ENCODE data around the gene NEK10. TPM values are rescaled to one million over a fixed set of nuclear protein-coding genes. Genes with fewer than 3 reads are reported as not detected.

Gene NEK10
- total RNA-seq, 1 experiment from 2014 or later = 1.7 TPM

DNA sequence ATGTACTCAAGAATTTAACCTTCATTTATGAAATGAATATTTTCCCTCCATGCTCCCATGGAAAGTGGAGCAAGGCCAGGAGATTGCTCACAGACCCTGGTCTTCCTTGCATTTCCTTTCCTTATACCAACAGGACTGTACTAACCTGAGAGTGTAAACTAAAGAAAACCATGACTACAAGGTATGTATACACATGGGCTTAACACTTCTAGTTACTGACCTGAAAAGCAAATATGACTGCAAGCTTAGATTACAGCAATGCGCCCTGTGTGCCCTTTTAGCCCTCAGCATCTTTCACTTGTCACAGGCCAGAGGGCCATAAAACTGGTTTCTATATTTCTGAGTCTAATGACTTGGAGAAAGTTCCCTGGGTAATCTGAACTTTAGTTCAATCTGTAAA is 52.1 kb downstream of the NEK10 start:
- H3K9ac ChIP-seq (ENCODE audit: low read length) = no peak overlapping the region
- H3K9me2 ChIP-seq (replicated peaks; ENCODE audit: low read length) = no peaks in the 10 kb centered on the region
- H3K27ac ChIP-seq (ENCODE audit: low read length) = no peak overlapping the region
- DNase-seq (no peak), ATAC-seq (peak; percentile 45)
- peaks cover 2% of the 10 kb centered on the region; the same call in 1 of the 2 replicates for H3K4me1 ChIP-seq (ENCODE audit: insufficient read depth, low read length)
- intact Hi-C loops (cut with micrococcal nuclease) = loop anchor here (10.0 kb wide), 1 partner anchor 1008 kb away; no protein-coding TSS in a partner anchor
- CTCF ChIA-PET = no interaction called here
- H2AFZ ChIP-seq (ENCODE audit: low read length) = no peak overlapping the region
- no peaks in the 10 kb centered on the region for H3K79me2 ChIP-seq (ENCODE audit: low read length)
- no peaks in the 10 kb centered on the region for H3K36me3 ChIP-seq (ENCODE audit: low read depth, low read length)
- TF ChIP-seq, protein P1, sequence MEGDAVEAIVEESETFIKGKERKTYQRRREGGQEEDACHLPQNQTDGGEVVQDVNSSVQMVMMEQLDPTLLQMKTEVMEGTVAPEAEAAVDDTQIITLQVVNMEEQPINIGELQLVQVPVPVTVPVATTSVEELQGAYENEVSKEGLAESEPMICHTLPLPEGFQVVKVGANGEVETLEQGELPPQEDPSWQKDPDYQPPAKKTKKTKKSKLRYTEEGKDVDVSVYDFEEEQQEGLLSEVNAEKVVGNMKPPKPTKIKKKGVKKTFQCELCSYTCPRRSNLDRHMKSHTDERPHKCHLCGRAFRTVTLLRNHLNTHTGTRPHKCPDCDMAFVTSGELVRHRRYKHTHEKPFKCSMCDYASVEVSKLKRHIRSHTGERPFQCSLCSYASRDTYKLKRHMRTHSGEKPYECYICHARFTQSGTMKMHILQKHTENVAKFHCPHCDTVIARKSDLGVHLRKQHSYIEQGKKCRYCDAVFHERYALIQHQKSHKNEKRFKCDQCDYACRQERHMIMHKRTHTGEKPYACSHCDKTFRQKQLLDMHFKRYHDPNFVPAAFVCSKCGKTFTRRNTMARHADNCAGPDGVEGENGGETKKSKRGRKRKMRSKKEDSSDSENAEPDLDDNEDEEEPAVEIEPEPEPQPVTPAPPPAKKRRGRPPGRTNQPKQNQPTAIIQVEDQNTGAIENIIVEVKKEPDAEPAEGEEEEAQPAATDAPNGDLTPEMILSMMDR (conservative IDR thresholded peaks at IDR 0.05; ENCODE audit: low read depth, low read length) = no peak
- no peak for TF ChIP-seq EZH2phosphoT487 (IDR thresholded peaks at IDR 0.05; ENCODE audit: borderline replicate concordance, low read length)
- no peak for TF ChIP-seq EZH2 (IDR thresholded peaks at IDR 0.05; ENCODE audit: low read length, unreplicated experiment)
- no peak overlapping the region for H3K4me2 ChIP-seq (ENCODE audit: low read length)
- H3F3A ChIP-seq (ENCODE audit: low read length, unreplicated experiment) = no peaks in the 10 kb centered on the region
- no peaks in the 10 kb centered on the region for H3K9me3 ChIP-seq (ENCODE audit: low read length)
- no peaks in the 10 kb centered on the region for H4K20me1 ChIP-seq (ENCODE audit: low read length)
- no TSS peak for BruUV-seq (replicated peaks)
- no peak overlapping the region for H3K4me3 ChIP-seq (ENCODE audit: low read length)
- H3K27me3 ChIP-seq (ENCODE audit: low read length) = no peaks in the 10 kb centered on the region
- POLR2A ChIA-PET (ENCODE audit: unreplicated experiment) = no interaction called here

GRCh38 chr3:27315003-27315402 is 54.2 kb downstream of the NEK10 start:
- no peak for DNase-seq
- ChIA-PET POLR2A (ENCODE audit: unreplicated experiment) (no interaction called here), CTCF (no interaction called here)
- no peaks in the 10 kb centered on the region for H4K20me1 ChIP-seq (ENCODE audit: low read length)
- no peaks in the 10 kb centered on the region for H3K79me2 ChIP-seq (ENCODE audit: low read length)
- 0 out of 2 replicates have a peak, but pooled peaks cover 2% of the 10 kb centered on the region for H3K36me3 ChIP-seq (ENCODE audit: low read depth, low read length)
- H3K4me1 ChIP-seq (ENCODE audit: insufficient read depth, low read length) = peaks cover 12% of the 10 kb centered on the region
- H3K9ac ChIP-seq (ENCODE audit: low read length) = no peak overlapping the region
- intact Hi-C loops (cut with micrococcal nuclease) = loop anchor here (10.0 kb wide), 1 partner anchor 1010 kb away; no protein-coding TSS in a partner anchor
- no peak for ATAC-seq
- H3K4me2 ChIP-seq (ENCODE audit: low read length) = no peak overlapping the region
- no peak overlapping the region for H3K27ac ChIP-seq (ENCODE audit: low read length)
- no peak overlapping the region for H2AFZ ChIP-seq (ENCODE audit: low read length)
- no peak overlapping the region for H3K4me3 ChIP-seq (ENCODE audit: low read length)
- H3K27me3 ChIP-seq (ENCODE audit: low read length) = no peaks in the 10 kb centered on the region
- no TSS peak for BruUV-seq (replicated peaks)
- TF ChIP-seq, protein P1 (conservative IDR thresholded peaks at IDR 0.05; ENCODE audit: low read depth, low read length) = no peak
- no peak for TF ChIP-seq EZH2phosphoT487 (IDR thresholded peaks at IDR 0.05; ENCODE audit: borderline replicate concordance, low read length)
- no peak for TF ChIP-seq EZH2 (IDR thresholded peaks at IDR 0.05; ENCODE audit: low read length, unreplicated experiment)
- no peaks in the 10 kb centered on the region for H3K9me3 ChIP-seq (ENCODE audit: low read length)
- H3F3A ChIP-seq (ENCODE audit: low read length, unreplicated experiment) = peaks cover 4% of the 10 kb centered on the region
- H3K9me2 ChIP-seq (replicated peaks; ENCODE audit: low read length) = no peaks in the 10 kb centered on the region

DNA sequence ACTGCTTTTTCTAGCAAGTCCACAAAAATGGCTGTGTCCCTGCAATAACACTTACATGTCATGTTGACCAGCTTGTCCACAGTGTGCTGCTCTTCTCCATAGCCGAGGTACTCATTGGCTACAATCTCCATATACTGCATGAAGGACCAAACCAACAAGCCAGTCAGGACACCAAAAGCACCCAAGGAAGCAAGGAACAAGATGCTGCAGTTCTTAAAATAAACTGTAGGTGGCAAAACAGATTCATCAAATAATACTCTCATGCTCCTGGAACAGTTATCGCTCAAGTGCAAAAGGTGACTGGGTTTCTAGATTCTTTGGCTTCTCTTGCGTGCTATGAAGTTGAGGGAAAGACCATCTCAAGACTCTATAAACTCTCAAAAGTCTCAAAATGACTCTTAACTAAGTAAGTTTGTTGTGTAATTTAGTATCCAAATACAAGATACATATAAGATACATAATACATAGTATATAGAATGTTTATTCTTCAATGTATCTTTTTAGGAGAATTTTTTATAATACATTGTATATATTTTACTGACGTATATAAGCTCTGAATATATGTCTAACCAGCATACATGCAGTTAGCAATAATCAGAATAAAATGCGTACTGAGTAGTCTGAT is 57.0 kb downstream of the NEK10 start:
- Histone ChIP-seq H3K79me2 (ENCODE audit: low read length) (no peaks in the 10 kb centered on the region), H4K20me1 (ENCODE audit: low read length) (no peaks in the 10 kb centered on the region), H3F3A (ENCODE audit: low read length, unreplicated experiment) (peaks cover 4% of the 10 kb centered on the region), H3K9me3 (ENCODE audit: low read length) (peaks cover 4% of the 10 kb centered on the region; the same call in 1 of the 2 replicates), H3K4me3 (ENCODE audit: low read length) (no peak overlapping the region), H3K9me2 (replicated peaks; ENCODE audit: low read length) (no peaks in the 10 kb centered on the region), H3K27me3 (ENCODE audit: low read length) (no peaks in the 10 kb centered on the region), H3K36me3 (ENCODE audit: low read depth, low read length) (0 out of 2 replicates have a peak, but pooled peaks cover 3% of the 10 kb centered on the region), H3K9ac (ENCODE audit: low read length) (no peak overlapping the region), H2AFZ (ENCODE audit: low read length) (no peak overlapping the region), H3K4me2 (ENCODE audit: low read length) (peak overlapping the region; percentile 39), H3K4me1 (ENCODE audit: insufficient read depth, low read length) (peaks cover 20% of the 10 kb centered on the region), H3K27ac (ENCODE audit: low read length) (peak overlapping the region; percentile 16)
- BruUV-seq (replicated peaks) = no TSS peak
- CTCF ChIA-PET = interaction anchor here (0.8 kb wide), 1 partner anchor 1467 kb away, joined by 3 read pairs; no protein-coding TSS in a partner anchor
- DNase-seq (peak; percentile 86), ATAC-seq (peak; percentile 76)
- intact Hi-C loops (cut with micrococcal nuclease) = loop anchor here (1.0 to 10.0 kb wide), 7 partner anchors 45 to 1013 kb away; partner anchors contain the start of gene NEK10
- TF ChIP-seq EZH2phosphoT487 (IDR thresholded peaks at IDR 0.05; ENCODE audit: borderline replicate concordance, low read length) (no peak), EZH2 (IDR thresholded peaks at IDR 0.05; ENCODE audit: low read length, unreplicated experiment) (no peak)
- TF ChIP-seq, protein P1 (conservative IDR thresholded peaks at IDR 0.05; ENCODE audit: low read depth, low read length) = peak; percentile 87
- POLR2A ChIA-PET (ENCODE audit: unreplicated experiment) = interaction anchor here (0.7 kb wide), 1 partner anchor 29 kb away, joined by 3 read pairs; no protein-coding TSS in a partner anchor

Measured in PC-3 (cell line).